Liver (tissue), 9 donors: ENCODE data around the gene HPS1. TPM values are rescaled to one million over a fixed set of nuclear protein-coding genes. Genes with fewer than 3 reads are reported as not detected.

Experiments
- DNase-seq: peaks from one replicate; pipeline ENCODE4 v3.0.0-alpha.2; 2017; ENCODE audit warnings: low spot score
- H3K27ac ChIP-seq, 2 donors: one replicate each; pipeline ENCODE4 v1.7.0; 2013; ENCODE audit warnings: inconsistent platforms in 2 of 2, low read length in 2 of 2, control low read depth in 1 of 2, low read depth in 1 of 2, mild to moderate bottlenecking in 1 of 2
- H3K27me3 ChIP-seq, 4 donors: one replicate each; pipeline versions ENCODE4 v1.6.1 to v1.7.0; 2013; ENCODE audit warnings: low read length in 3 of 4, inconsistent platforms in 1 of 4, mild to moderate bottlenecking in 1 of 4, moderate library complexity in 1 of 4; ENCODE audit not compliant: control insufficient read depth in 4 of 4, insufficient read depth in 4 of 4
- H3K36me3 ChIP-seq, 4 donors: one replicate each; pipeline versions ENCODE4 v1.6.1 to v1.7.0; 2013; ENCODE audit warnings: low read length in 3 of 4, mild to moderate bottlenecking in 3 of 4, low read depth in 1 of 4, moderate library complexity in 1 of 4; ENCODE audit not compliant: control insufficient read depth in 4 of 4, insufficient read depth in 3 of 4
- H3K4me1 ChIP-seq, 4 donors: one replicate each; pipeline versions ENCODE4 v1.6.1 to v1.7.0; 2013; ENCODE audit warnings: low read length in 3 of 4, mild to moderate bottlenecking in 3 of 4, moderate library complexity in 1 of 4; ENCODE audit not compliant: control insufficient read depth in 4 of 4, insufficient read depth in 4 of 4
- H3K4me3 ChIP-seq, 3 donors: one replicate each; pipeline versions ENCODE4 v1.6.1 to v1.7.0; 2013; ENCODE audit warnings: low read length in 3 of 3, control low read depth in 1 of 3, low read depth in 1 of 3, mild to moderate bottlenecking in 1 of 3
- H3K9ac ChIP-seq, 2 donors: one replicate each; pipeline ENCODE4 v1.7.0; 2013; ENCODE audit warnings: low read length in 2 of 2, mild to moderate bottlenecking in 2 of 2, moderate library complexity in 2 of 2, control low read depth in 1 of 2, low read depth in 1 of 2
- H3K9me3 ChIP-seq, 4 donors: one replicate each; pipeline versions ENCODE4 v1.6.1 to v1.7.0; 2013; ENCODE audit warnings: low read length in 3 of 4; ENCODE audit not compliant: control insufficient read depth in 4 of 4
- JUND ChIP-seq, 2 donors: IDR thresholded peaks; 2 replicates each; pipeline ENCODE4 v1.6.1; 2016; ENCODE audit warnings: antibody characterized with exemption in 2 of 2
- NR2F2 ChIP-seq: IDR thresholded peaks from 2 replicates; pipeline ENCODE4 v1.6.1; 2016; ENCODE audit warnings: antibody characterized with exemption
- RAD21 ChIP-seq, 2 donors: IDR thresholded peaks; 2 replicates each; pipeline ENCODE4 v1.6.1; 2016; ENCODE audit warnings: antibody characterized with exemption in 2 of 2, mild to moderate bottlenecking in 2 of 2
- RXRA ChIP-seq, 2 donors: IDR thresholded peaks; 2 replicates each; pipeline ENCODE4 v1.6.1; 2017 to 2018; ENCODE audit warnings: antibody characterized with exemption in 2 of 2, mild to moderate bottlenecking in 1 of 2
- SP1 ChIP-seq: IDR thresholded peaks from 2 replicates; pipeline ENCODE4 v1.6.1; 2018; ENCODE audit warnings: antibody characterized with exemption, mild to moderate bottlenecking
- TAF1 ChIP-seq: conservative IDR thresholded peaks from 2 replicates; pipeline ENCODE4 v1.6.1; 2016; ENCODE audit warnings: antibody characterized with exemption, mild to moderate bottlenecking
- YY1 ChIP-seq: IDR thresholded peaks from 2 replicates; pipeline ENCODE4 v1.6.1; 2016; ENCODE audit warnings: antibody characterized with exemption, mild to moderate bottlenecking
- WGBS: extraction: QIAGEN DNeasy Blood & Tissue Kit; methylation state at CpG from one replicate; pipeline ENCODE4 v1.1.7; 2013; 5-methylcytosine and 5-hydroxymethylcytosine counted together
- polyA plus RNA-seq, 2 donors: library from polyadenylated mRNA; stranded (reverse) in 1 of 2; unstranded in 1 of 2; fragments of 200-250 nt in 1 of 2; fragments of >200 nt in 1 of 2; fragmentation: Nextera tagmentation in 1 of 2; extraction: Ambion mirVana in 1 of 2; gene quantifications; one replicate each; pipeline versions ENCODE4 v1.2.1 to v1.2.3, GENCODE V29; 2013 to 2015
- total RNA-seq, 2 donors: library from RNA; depleted of rRNA; stranded (reverse); fragments of >200 nt; gene quantifications; one replicate each; pipeline ENCODE4 v1.2.3, GENCODE V29; 2014
- TF ChIP-seq, protein P1 (sequence below): IDR thresholded peaks from 2 replicates; pipeline ENCODE4 v1.6.1; 2016; ENCODE audit warnings: antibody characterized with exemption
- TF ChIP-seq, protein P2 (sequence below): fragments of 150-350 bp; IDR thresholded peaks from 2 replicates; pipeline ENCODE4 v1.5.1; 2017; ENCODE audit warnings: improper control_type of control experiment, low read depth, low read length; ENCODE audit not compliant: missing input control
- TF ChIP-seq, protein P3 (sequence below): IDR thresholded peaks from 2 replicates; pipeline ENCODE4 v1.6.1; 2016; ENCODE audit warnings: antibody characterized with exemption
- donor health status: healthy.
- donor health status: healthy.
- donor health status: healthy.
- donor health status: healthy.
- donor health status: healthy.

Gene HPS1
- total and polyA plus RNA-seq, 4 donors, result 19.9 to 56.7 (median 29.8) TPM

DNA sequence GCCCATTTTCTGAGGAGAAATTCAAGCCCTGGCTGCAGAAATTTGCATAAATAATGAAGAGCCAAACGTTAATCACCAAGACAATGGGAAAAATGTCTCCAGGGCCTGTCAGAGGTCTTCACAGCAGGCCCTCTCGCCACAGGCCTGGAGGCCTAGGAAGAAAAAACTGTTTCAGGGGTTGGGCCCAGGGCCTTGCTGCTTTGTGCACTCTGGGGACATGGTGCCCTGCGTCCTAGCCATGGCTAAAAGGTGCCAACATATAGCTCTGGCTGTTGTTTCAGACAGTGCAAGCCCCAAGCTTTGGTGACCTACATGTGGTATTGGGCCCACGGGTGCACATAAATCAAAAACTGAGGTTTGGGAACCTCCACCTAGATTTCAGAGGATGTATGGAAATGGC is 8.0 kb downstream of the HPS1 start (continued):
- TF ChIP-seq, protein P1, sequence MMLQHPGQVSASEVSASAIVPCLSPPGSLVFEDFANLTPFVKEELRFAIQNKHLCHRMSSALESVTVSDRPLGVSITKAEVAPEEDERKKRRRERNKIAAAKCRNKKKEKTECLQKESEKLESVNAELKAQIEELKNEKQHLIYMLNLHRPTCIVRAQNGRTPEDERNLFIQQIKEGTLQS, result no peak
- no peak for TF ChIP-seq RXRA (IDR thresholded peaks at IDR 0.05)
- TF ChIP-seq SP1, result no peak
- TF ChIP-seq NR2F2, result no peak
- TF ChIP-seq, protein P2, sequence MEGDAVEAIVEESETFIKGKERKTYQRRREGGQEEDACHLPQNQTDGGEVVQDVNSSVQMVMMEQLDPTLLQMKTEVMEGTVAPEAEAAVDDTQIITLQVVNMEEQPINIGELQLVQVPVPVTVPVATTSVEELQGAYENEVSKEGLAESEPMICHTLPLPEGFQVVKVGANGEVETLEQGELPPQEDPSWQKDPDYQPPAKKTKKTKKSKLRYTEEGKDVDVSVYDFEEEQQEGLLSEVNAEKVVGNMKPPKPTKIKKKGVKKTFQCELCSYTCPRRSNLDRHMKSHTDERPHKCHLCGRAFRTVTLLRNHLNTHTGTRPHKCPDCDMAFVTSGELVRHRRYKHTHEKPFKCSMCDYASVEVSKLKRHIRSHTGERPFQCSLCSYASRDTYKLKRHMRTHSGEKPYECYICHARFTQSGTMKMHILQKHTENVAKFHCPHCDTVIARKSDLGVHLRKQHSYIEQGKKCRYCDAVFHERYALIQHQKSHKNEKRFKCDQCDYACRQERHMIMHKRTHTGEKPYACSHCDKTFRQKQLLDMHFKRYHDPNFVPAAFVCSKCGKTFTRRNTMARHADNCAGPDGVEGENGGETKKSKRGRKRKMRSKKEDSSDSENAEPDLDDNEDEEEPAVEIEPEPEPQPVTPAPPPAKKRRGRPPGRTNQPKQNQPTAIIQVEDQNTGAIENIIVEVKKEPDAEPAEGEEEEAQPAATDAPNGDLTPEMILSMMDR, result no peak
- no peak for TF ChIP-seq RAD21 (IDR thresholded peaks at IDR 0.05)
- TF ChIP-seq JUND (IDR thresholded peaks at IDR 0.05), result no peak

DNA sequence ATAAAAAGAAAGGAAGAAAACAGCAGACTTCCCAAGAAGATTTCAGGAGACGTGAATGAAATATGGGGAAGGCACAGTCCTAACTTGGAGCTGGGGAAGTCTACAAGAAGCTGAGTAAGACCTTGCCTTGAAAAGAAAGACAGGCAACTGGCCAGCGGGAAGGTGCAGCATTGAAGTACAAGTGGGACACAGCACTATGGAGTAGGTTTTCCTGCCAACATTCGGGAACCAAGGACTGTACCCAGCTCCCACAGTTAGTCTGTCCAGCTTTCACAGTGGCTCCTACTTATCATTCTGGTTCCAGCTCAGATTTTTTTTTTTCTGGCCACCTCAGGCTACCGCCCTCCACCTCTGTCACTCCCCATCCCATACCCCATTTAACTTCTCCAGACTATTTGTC is 10.0 kb downstream of the HPS1 start:
- Histone ChIP-seq H3K9ac (no peak overlapping the region), H3K4me1 (no peaks in the 10 kb centered on the region), H3K4me3 (no peak overlapping the region), H3K9me3 (no peaks in the 10 kb centered on the region), H3K27me3 (no peaks in the 10 kb centered on the region), H3K27ac (no peak overlapping the region), H3K36me3 (peaks cover 17 to 42% (median 28%) of the 10 kb centered on the region in 4 donors)
- DNase-seq, result no peak
- TF ChIP-seq YY1 (no peak), SP1 (no peak), RXRA (IDR thresholded peaks at IDR 0.05) (no peak), TAF1 (no peak)
- TF ChIP-seq, protein P3, sequence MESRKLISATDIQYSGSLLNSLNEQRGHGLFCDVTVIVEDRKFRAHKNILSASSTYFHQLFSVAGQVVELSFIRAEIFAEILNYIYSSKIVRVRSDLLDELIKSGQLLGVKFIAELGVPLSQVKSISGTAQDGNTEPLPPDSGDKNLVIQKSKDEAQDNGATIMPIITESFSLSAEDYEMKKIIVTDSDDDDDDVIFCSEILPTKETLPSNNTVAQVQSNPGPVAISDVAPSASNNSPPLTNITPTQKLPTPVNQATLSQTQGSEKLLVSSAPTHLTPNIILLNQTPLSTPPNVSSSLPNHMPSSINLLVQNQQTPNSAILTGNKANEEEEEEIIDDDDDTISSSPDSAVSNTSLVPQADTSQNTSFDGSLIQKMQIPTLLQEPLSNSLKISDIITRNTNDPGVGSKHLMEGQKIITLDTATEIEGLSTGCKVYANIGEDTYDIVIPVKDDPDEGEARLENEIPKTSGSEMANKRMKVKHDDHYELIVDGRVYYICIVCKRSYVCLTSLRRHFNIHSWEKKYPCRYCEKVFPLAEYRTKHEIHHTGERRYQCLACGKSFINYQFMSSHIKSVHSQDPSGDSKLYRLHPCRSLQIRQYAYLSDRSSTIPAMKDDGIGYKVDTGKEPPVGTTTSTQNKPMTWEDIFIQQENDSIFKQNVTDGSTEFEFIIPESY, result no peak
- TF ChIP-seq, protein P1, result no peak
- TF ChIP-seq, protein P2, result no peak
- 100% methylated on average over 4 of the region's 4 CpGs for WGBS

DNA sequence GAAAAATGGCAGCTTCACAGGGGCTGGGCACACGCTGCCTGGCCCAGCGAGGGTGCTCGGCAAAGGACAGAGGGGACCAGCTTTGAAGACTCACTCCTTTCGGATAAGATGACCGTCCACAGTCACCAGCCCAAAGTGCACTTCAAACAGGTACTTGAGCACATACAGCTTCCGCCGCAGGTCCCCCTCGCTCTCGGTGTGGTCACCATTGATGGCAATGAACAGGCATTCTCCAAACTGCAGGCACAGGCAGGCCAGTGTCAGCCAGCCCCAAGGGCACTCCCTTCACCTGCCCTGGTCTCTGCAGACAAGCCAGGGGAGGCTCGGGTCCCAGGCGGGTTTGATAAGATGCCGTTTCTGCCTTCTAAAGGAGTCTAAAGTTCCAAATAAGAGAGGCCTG is 11.6 kb downstream of the HPS1 start:
- TF ChIP-seq NR2F2, result no peak
- no peak for TF ChIP-seq TAF1
- Histone ChIP-seq H3K9ac (no peak overlapping the region), H3K36me3 (peaks cover 26 to 47% (median 39%) of the 10 kb centered on the region in 4 donors), H3K27me3 (no peaks in the 10 kb centered on the region), H3K4me3 (no peak overlapping the region), H3K9me3 (no peaks in the 10 kb centered on the region), H3K27ac (no peak overlapping the region), H3K4me1 (no peaks in the 10 kb centered on the region)
- no peak for DNase-seq
- 98% methylated on average over 12 of the region's 12 CpGs for WGBS
